WTC11 (cell line): ENCODE data around the gene PARS2. TPM values are rescaled to one million over a fixed set of nuclear protein-coding genes. Genes with fewer than 3 reads are reported as not detected.

Experiments
- ATAC-seq: fragments of 200-7000 bp; cut with Tn5 transposase; 2 replicates; pipeline ENCODE4 v1.10.0; 2021; ENCODE audit warnings: mild to moderate bottlenecking, moderate library complexity
- Bru-seq: library from RNA; stranded (reverse); fragments of 400-500 nt; gene quantifications from one replicate; lab custom pipeline; 2021; lab: Mats Ljungman, UMichigan
- CTCF ChIA-PET: fragments of 300-600 bp; sonication (Branson Sonifier 250); formaldehyde crosslinking; loops from one replicate; lab custom pipeline; 2021; ENCODE audit warnings: antibody characterized with exemption; lab: Charles Lee
- POLR2A ChIA-PET: fragments of 350-600 bp; sonication (Branson Sonifier 250); formaldehyde crosslinking; loops from one replicate; lab custom pipeline; 2021; ENCODE audit warnings: antibody characterized with exemption; lab: Charles Lee
- DNase-seq: peaks from one replicate; pipeline ENCODE4 v3.0.0; 2021; ENCODE audit warnings: low spot score
- H3K27ac Mint-ChIP-seq: 2 replicates; pipeline ENCODE4 v1.8.0; 2021; ENCODE audit warnings: mixed read lengths
- H3K27me3 Mint-ChIP-seq: 2 replicates; pipeline ENCODE4 v1.8.0; 2021; ENCODE audit warnings: low read depth, mild to moderate bottlenecking, moderate library complexity, mixed read lengths
- H3K36me3 Mint-ChIP-seq: 2 replicates; pipeline ENCODE4 v1.8.0; 2021; ENCODE audit warnings: mixed read lengths
- H3K4me1 Mint-ChIP-seq: 2 replicates; pipeline ENCODE4 v1.8.0; 2022; ENCODE audit warnings: mixed read lengths
- H3K4me3 Mint-ChIP-seq: 2 replicates; pipeline ENCODE4 v1.8.0; 2021; ENCODE audit warnings: mild to moderate bottlenecking, moderate library complexity, mixed read lengths
- H3K9me3 Mint-ChIP-seq: 2 replicates; pipeline ENCODE4 v1.8.0; 2021; ENCODE audit warnings: mixed read lengths
- CREB1 ChIP-seq: sonication (generic); formaldehyde crosslinking; IDR thresholded peaks from 2 replicates; pipeline ENCODE4 v1.8.0; 2023; ENCODE audit warnings: mild to moderate bottlenecking, missing genetic modification reagents
- ELF4 ChIP-seq: sonication (generic); formaldehyde crosslinking; IDR thresholded peaks from 2 replicates; pipeline ENCODE4 v1.8.1; 2022; ENCODE audit warnings: low read depth, mild to moderate bottlenecking, moderate library complexity, missing genetic modification reagents
- ETV6 ChIP-seq: sonication (generic); formaldehyde crosslinking; IDR thresholded peaks from 2 replicates; pipeline ENCODE4 v1.8.1; 2022; ENCODE audit warnings: mild to moderate bottlenecking, missing genetic modification reagents
- FOXP1 ChIP-seq: sonication (generic); formaldehyde crosslinking; IDR thresholded peaks from 2 replicates; pipeline ENCODE4 v1.8.0; 2022; ENCODE audit warnings: missing genetic modification reagents, mild to moderate bottlenecking, moderate library complexity, borderline replicate concordance
- GABPB1 ChIP-seq: sonication (generic); formaldehyde crosslinking; IDR thresholded peaks from 2 replicates; pipeline ENCODE4 v1.8.1; 2023; ENCODE audit warnings: mild to moderate bottlenecking, missing genetic modification reagents
- GRHL2 ChIP-seq: fragments of 250-450 bp; sonication (Bioruptor Pico); IDR thresholded peaks from 2 replicates; pipeline ENCODE4 v1.8.0; 2022; ENCODE audit warnings: mild to moderate bottlenecking, moderate library complexity; ENCODE audit not compliant: insufficient replicate concordance, severe bottlenecking
- HMGA2 ChIP-seq: fragments of 250-450 bp; sonication (Bioruptor Pico); IDR thresholded peaks from 2 replicates; pipeline ENCODE4 v1.4.0; 2021; ENCODE audit warnings: mild to moderate bottlenecking, moderate library complexity
- NFE2L1 ChIP-seq: sonication (generic); formaldehyde crosslinking; IDR thresholded peaks from 2 replicates; pipeline ENCODE4 v1.8.1; 2023; ENCODE audit warnings: missing genetic modification reagents
- NFYB ChIP-seq: sonication (generic); formaldehyde crosslinking; conservative IDR thresholded peaks from 2 replicates; pipeline ENCODE4 v1.8.0; 2022; ENCODE audit warnings: low read depth, missing genetic modification reagents
- NR2C2 ChIP-seq: sonication (generic); formaldehyde crosslinking; IDR thresholded peaks from 2 replicates; pipeline ENCODE4 v1.8.0; 2022; ENCODE audit warnings: mild to moderate bottlenecking, missing genetic modification reagents
- SP1 ChIP-seq: sonication (generic); formaldehyde crosslinking; conservative IDR thresholded peaks from 2 replicates; pipeline ENCODE4 v1.8.1; 2022; ENCODE audit warnings: missing genetic modification reagents
- TEAD1 ChIP-seq: sonication (generic); formaldehyde crosslinking; IDR thresholded peaks from 2 replicates; pipeline ENCODE4 v1.8.0; 2022; ENCODE audit warnings: mild to moderate bottlenecking, missing genetic modification reagents
- TP53 ChIP-seq: sonication (generic); formaldehyde crosslinking; IDR thresholded peaks from 2 replicates; pipeline ENCODE4 v1.8.1; 2023; ENCODE audit warnings: mild to moderate bottlenecking, missing genetic modification reagents
- ZNF121 ChIP-seq: sonication (generic); formaldehyde crosslinking; IDR thresholded peaks from 2 replicates; pipeline ENCODE4 v1.8.0; 2023; ENCODE audit warnings: missing genetic modification reagents
- ZNF138 ChIP-seq: sonication (generic); formaldehyde crosslinking; conservative IDR thresholded peaks from 2 replicates; pipeline ENCODE4 v1.8.1; 2022; ENCODE audit warnings: mild to moderate bottlenecking, moderate library complexity, missing genetic modification reagents
- ZNF317 ChIP-seq: sonication (generic); formaldehyde crosslinking; IDR thresholded peaks from 2 replicates; pipeline ENCODE4 v1.8.1; 2023; ENCODE audit warnings: low read depth, mild to moderate bottlenecking, moderate library complexity, missing genetic modification reagents, borderline replicate concordance
- ZNF423 ChIP-seq: fragments of 250-450 bp; sonication (Bioruptor Pico); IDR thresholded peaks from 2 replicates; pipeline ENCODE4 v2.1.2; 2022; ENCODE audit warnings: mild to moderate bottlenecking, moderate library complexity
- ZNF671 ChIP-seq: fragments of 250-450 bp; sonication (Bioruptor Pico); IDR thresholded peaks from 2 replicates; pipeline ENCODE4 v1.8.0; 2021; ENCODE audit warnings: mild to moderate bottlenecking
- long read RNA-seq, 3 experiments: library from RNA in 1 of 3; library from capped mRNA in 1 of 3; library from polyadenylated mRNA in 1 of 3; unstranded in 2 of 3; stranded (forward) in 1 of 3; transcript quantifications; one replicate each; pipeline ENCODE4 v2.0.0, GENCODE V29; 2021
- total RNA-seq: library from RNA; stranded (reverse); gene quantifications from 3 replicates; pipeline ENCODE4 v1.2.3, GENCODE V29; 2021
- TF ChIP-seq, protein P1 (sequence below): sonication (generic); formaldehyde crosslinking; IDR thresholded peaks from 2 replicates; pipeline ENCODE4 v1.8.1; 2023; ENCODE audit warnings: mild to moderate bottlenecking, missing genetic modification reagents, moderate library complexity
- TF ChIP-seq, protein P2 (sequence below): sonication (generic); formaldehyde crosslinking; IDR thresholded peaks from 2 replicates; pipeline ENCODE4 v1.8.1; 2023; ENCODE audit warnings: mild to moderate bottlenecking, missing genetic modification reagents
- TF ChIP-seq, protein P3 (sequence below): sonication (generic); formaldehyde crosslinking; IDR thresholded peaks from 2 replicates; pipeline ENCODE4 v1.8.0; 2023; ENCODE audit warnings: missing genetic modification reagents, mild to moderate bottlenecking, borderline replicate concordance
- TF ChIP-seq, protein P4 (sequence below): sonication (generic); formaldehyde crosslinking; conservative IDR thresholded peaks from 2 replicates; pipeline ENCODE4 v1.8.1; 2023; ENCODE audit warnings: mild to moderate bottlenecking, low read depth, missing genetic modification reagents, moderate library complexity

PARS2 gene
- total RNA-seq (11.5 to 12.1 TPM (median 12.1 TPM) in 3 replicates), Bru-seq, nascent RNA (percentile 80 among the genes with signal in this experiment)
- long read RNA-seq, experiment 1, transcript PARS2-201 (2 exons, 2,347 nt), result major isoform, 128 of 144 reads
- long read RNA-seq, experiment 1, partial matches to known transcripts, result 12 of 144 reads
- long read RNA-seq, experiment 1, other reads (novel, unspliced or antisense), result 4 of 144 reads
- long read RNA-seq, experiment 2, transcript PARS2-201 (2 exons, 2,347 nt), result major isoform, 10 of 17 reads
- long read RNA-seq, experiment 2, partial matches to known transcripts, result 0 of 17 reads
- long read RNA-seq, experiment 2, other reads (novel, unspliced or antisense), result 7 of 17 reads
- long read RNA-seq, experiment 3, transcript PARS2-201 (2 exons, 2,347 nt), result major isoform, 11 of 13 reads
- long read RNA-seq, experiment 3, partial matches to known transcripts, result 0 of 13 reads
- long read RNA-seq, experiment 3, other reads (novel, unspliced or antisense), result 2 of 13 reads

DNA sequence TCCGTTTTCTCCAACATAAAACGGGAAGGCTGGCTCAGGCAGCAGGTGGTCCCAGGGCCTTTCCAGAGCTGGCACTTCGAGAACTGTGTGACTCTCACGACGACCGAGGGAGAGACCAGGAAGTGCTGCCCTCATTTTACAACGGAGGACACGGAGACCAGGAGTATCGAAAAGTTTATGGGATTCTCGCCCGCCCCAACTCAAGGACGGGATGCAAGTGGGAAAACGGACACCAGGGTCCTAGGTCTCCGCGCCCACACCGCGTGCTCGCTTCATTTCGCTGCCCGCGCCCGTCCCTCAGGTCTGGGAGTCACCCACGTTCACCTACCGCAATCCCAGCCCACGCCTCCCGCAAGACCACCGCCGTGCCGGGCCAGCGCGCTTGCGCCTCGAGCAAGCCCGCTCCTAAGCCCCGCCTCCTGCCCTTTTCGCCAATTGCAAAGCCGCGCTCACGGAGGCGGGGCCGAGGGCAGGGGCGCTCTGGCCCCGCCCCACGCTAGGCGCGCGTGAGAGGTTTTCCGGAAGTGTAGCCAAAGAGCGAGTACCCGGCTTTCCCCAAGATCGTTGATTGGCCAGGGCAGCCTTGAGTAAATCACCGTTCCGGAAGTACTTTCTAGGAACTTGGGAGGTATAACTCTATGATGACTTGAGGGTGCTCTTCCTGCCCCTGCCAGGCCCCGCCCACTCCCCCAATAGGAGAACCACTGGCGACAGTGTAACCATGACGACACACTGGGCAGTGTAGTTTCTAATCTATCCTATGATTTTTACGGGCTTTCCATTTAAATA lies at the start of gene PARS2:
Gene PARS2, minus strand, starts transcription at position 391 of the 789 bp plus-strand sequence. CDS start 5,362 bp downstream, outside the sequence.
- H3K27ac Mint-ChIP-seq, result peak within 1 kb of the TSS; percentile 92
- peak; percentile 96 for DNase-seq
- H3K4me3 Mint-ChIP-seq, result peak within 1 kb of the TSS; percentile 94
- no peaks in the 10 kb centered on the region for H3K36me3 Mint-ChIP-seq
- no peaks in the 10 kb centered on the region; the same call in 1 of the 2 replicates for H3K27me3 Mint-ChIP-seq
- peak; percentile 96 for ATAC-seq
- ChIA-PET CTCF (interaction anchor here (0.7 to 3.0 kb wide), 2 partner anchors 28 to 217 kb away, joined by 4 to 11 read pairs; partner anchors contain the start of gene ACOT11), POLR2A (no interaction called here)
- H3K4me1 Mint-ChIP-seq, result peaks cover 22% of the 10 kb centered on the region
- no peaks in the 10 kb centered on the region for H3K9me3 Mint-ChIP-seq
- TF ChIP-seq, protein P1, sequence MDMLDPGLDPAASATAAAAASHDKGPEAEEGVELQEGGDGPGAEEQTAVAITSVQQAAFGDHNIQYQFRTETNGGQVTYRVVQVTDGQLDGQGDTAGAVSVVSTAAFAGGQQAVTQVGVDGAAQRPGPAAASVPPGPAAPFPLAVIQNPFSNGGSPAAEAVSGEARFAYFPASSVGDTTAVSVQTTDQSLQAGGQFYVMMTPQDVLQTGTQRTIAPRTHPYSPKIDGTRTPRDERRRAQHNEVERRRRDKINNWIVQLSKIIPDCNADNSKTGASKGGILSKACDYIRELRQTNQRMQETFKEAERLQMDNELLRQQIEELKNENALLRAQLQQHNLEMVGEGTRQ (CRISPR knock-in tag), result no peak
- TF ChIP-seq, protein P2, sequence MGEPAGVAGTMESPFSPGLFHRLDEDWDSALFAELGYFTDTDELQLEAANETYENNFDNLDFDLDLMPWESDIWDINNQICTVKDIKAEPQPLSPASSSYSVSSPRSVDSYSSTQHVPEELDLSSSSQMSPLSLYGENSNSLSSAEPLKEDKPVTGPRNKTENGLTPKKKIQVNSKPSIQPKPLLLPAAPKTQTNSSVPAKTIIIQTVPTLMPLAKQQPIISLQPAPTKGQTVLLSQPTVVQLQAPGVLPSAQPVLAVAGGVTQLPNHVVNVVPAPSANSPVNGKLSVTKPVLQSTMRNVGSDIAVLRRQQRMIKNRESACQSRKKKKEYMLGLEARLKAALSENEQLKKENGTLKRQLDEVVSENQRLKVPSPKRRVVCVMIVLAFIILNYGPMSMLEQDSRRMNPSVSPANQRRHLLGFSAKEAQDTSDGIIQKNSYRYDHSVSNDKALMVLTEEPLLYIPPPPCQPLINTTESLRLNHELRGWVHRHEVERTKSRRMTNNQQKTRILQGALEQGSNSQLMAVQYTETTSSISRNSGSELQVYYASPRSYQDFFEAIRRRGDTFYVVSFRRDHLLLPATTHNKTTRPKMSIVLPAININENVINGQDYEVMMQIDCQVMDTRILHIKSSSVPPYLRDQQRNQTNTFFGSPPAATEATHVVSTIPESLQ (CRISPR knock-in tag), result no peak
- TF ChIP-seq FOXP1 (CRISPR knock-in tag) (0 out of 2 replicates have a peak, but pooled peaks have one; percentile 73), TEAD1 (CRISPR knock-in tag) (peak; percentile 61; the same call in 1 of the 2 replicates), TP53 (CRISPR knock-in tag) (no peak), NR2C2 (no peak), NFE2L1 (0 out of 2 replicates have a peak, but pooled peaks have one; percentile 13), ETV6 (CRISPR knock-in tag) (peak; percentile 60; the same call in 1 of the 2 replicates), HMGA2 (CRISPR knock-in tag) (no peak), ZNF423 (CRISPR knock-in tag) (no peak), SP1 (CRISPR knock-in tag) (peak; percentile 70; the same call in 1 of the 2 replicates), ZNF121 (CRISPR knock-in tag) (peak; percentile 13; the same call in 1 of the 2 replicates), CREB1 (CRISPR knock-in tag) (peak; percentile 37; the same call in 1 of the 2 replicates), ELF4 (CRISPR knock-in tag) (no peak), GRHL2 (CRISPR knock-in tag) (no peak), GABPB1 (CRISPR knock-in tag) (peak; percentile 46), NFYB (CRISPR knock-in tag) (peak; percentile 93), ZNF317 (no peak), ZNF671 (CRISPR knock-in tag) (no peak), ZNF138 (no peak)
- TF ChIP-seq, protein P3, sequence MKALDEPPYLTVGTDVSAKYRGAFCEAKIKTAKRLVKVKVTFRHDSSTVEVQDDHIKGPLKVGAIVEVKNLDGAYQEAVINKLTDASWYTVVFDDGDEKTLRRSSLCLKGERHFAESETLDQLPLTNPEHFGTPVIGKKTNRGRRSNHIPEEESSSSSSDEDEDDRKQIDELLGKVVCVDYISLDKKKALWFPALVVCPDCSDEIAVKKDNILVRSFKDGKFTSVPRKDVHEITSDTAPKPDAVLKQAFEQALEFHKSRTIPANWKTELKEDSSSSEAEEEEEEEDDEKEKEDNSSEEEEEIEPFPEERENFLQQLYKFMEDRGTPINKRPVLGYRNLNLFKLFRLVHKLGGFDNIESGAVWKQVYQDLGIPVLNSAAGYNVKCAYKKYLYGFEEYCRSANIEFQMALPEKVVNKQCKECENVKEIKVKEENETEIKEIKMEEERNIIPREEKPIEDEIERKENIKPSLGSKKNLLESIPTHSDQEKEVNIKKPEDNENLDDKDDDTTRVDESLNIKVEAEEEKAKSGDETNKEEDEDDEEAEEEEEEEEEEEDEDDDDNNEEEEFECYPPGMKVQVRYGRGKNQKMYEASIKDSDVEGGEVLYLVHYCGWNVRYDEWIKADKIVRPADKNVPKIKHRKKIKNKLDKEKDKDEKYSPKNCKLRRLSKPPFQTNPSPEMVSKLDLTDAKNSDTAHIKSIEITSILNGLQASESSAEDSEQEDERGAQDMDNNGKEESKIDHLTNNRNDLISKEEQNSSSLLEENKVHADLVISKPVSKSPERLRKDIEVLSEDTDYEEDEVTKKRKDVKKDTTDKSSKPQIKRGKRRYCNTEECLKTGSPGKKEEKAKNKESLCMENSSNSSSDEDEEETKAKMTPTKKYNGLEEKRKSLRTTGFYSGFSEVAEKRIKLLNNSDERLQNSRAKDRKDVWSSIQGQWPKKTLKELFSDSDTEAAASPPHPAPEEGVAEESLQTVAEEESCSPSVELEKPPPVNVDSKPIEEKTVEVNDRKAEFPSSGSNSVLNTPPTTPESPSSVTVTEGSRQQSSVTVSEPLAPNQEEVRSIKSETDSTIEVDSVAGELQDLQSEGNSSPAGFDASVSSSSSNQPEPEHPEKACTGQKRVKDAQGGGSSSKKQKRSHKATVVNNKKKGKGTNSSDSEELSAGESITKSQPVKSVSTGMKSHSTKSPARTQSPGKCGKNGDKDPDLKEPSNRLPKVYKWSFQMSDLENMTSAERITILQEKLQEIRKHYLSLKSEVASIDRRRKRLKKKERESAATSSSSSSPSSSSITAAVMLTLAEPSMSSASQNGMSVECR (CRISPR knock-in tag), result peak; percentile 52; the same call in 1 of the 2 replicates
- TF ChIP-seq, protein P4, sequence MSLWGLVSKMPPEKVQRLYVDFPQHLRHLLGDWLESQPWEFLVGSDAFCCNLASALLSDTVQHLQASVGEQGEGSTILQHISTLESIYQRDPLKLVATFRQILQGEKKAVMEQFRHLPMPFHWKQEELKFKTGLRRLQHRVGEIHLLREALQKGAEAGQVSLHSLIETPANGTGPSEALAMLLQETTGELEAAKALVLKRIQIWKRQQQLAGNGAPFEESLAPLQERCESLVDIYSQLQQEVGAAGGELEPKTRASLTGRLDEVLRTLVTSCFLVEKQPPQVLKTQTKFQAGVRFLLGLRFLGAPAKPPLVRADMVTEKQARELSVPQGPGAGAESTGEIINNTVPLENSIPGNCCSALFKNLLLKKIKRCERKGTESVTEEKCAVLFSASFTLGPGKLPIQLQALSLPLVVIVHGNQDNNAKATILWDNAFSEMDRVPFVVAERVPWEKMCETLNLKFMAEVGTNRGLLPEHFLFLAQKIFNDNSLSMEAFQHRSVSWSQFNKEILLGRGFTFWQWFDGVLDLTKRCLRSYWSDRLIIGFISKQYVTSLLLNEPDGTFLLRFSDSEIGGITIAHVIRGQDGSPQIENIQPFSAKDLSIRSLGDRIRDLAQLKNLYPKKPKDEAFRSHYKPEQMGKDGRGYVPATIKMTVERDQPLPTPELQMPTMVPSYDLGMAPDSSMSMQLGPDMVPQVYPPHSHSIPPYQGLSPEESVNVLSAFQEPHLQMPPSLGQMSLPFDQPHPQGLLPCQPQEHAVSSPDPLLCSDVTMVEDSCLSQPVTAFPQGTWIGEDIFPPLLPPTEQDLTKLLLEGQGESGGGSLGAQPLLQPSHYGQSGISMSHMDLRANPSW (CRISPR knock-in tag), result no peak
